ENCODE results near the gene NPLOC4.

The NPLOC4 gene

DNA sequence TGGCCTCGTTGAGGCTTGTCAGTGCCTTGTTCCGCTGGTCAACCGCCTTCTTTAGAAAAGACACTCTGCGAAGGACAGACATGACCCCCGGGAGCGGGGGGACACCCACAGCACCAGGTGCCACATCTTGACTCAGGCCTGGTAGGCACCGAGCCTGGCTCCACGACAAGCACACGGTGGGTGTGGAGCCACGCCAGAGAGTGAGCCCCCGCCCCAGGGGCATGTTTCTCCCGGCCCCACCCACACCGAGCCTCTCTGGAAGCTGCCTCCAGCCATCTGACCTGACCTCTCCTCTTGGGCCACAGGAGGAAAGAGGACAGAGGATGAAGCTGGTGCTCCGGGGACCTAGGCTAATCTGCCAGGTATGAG lies 89.3 kb downstream of the NPLOC4 start:
- DNase-seq (ENCODE audit: low read depth in 2 of 2) = no peak

DNA sequence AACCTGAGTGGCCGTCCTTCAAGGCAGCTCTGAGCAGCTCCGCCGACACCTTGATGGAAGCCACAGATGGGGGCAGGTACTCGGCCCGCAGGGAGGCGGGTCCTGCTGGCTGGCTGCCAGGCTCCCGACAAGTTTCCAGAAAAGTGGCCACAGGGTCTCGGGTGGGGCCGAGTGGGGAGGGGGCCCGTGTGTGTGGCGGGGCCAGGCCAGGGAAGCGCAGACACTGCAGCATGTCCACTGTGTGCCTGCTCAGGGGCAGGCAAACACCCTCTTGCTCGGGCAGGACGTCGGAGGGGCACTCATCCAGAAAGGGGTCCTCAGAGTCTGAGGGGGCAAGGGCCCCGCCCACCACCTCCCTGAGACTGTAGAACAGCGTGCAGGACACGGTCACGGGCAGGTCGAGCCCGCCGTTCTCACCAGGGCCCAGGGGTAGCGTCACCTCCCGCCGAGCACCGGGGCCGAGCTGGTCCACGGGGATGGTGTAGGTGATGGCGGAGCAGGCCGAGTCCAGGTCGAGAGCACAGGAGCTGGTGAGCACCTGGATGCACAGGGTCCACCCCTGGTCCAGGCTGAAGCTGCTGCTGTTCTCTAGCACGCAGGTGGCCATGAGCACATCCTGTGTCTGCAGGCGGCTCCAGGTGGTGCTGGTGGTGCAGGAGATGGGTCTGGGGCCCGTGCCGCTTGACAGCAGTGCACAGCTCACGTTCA lies 89.9 kb downstream of the NPLOC4 start:
- DNase-seq (ENCODE audit: low read depth in 2 of 2) = no peak

DNA sequence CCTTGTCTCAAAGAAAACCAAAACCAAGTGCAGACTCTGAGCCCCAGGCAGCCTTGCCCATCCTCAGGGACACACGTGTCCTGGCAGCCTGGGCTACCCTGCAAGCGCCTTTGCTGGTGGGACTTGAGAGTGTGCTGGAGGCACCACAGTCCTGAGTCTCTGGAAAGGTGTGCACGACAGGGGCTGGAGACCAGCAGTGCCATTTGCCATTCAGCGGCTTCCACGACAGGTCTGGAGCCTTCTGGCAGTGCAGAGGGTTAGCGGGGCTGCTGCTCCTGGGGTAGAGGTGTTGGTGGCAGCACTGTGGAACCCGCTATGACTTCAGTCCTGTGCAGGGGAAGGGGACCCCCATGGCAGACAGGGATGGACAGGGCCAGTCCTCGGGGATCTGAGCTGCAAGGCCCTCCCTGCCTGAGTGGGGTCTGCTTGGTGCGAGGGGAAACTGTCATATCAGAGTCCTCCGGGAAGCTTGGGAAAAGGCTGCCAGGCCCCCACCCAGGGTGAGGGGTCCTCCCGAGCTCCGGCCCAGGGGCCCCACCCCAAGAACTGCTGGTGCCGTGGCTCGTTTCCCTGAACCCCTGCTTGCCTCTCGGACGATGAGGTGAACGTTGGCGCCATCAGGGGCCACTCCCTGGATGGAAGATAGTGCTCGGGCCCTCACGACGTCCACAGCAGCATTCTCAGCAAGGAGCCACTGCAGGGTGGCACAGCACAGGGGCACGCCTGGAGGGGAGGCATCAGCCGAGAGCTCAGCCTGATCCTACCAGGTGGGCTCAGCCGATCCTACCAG lies 91.6 kb downstream of the NPLOC4 start:
- no peak for DNase-seq (ENCODE audit: low read depth in 2 of 2)

DNA sequence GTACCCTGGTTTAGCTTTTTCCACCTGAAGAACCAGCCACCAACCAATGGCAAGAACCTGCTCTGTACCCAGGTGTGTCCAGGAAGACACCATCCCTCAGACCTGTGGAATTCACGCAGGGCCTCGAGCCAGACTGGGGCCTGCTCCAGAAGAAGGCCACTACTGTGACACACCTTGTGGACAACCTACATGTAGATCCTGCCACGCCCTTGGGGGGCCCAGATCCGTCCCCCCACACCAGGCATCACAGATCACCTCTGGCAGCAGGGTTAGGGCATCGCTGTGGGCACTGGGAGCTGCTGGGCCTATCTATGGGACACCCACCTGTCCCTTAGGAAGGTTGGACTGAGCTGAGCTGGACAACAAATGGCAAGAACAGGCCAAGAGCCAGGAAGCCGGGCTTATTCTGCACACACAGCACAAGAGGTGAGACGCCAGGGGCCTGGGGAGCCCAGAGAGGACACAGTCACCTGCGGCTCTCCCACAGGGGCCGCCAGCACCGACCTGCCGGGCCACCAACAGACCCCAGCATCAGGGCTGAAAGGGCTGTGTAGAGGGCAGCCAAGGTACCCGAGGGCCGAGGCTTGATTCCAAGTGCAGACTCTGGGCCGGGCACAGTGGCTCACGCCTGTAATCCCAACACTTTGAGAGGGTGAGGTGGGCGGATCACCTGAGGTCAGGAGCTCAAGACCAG lies 92.5 kb downstream of the NPLOC4 start:
- no peak for DNase-seq (ENCODE audit: low read depth in 2 of 2)

DNA sequence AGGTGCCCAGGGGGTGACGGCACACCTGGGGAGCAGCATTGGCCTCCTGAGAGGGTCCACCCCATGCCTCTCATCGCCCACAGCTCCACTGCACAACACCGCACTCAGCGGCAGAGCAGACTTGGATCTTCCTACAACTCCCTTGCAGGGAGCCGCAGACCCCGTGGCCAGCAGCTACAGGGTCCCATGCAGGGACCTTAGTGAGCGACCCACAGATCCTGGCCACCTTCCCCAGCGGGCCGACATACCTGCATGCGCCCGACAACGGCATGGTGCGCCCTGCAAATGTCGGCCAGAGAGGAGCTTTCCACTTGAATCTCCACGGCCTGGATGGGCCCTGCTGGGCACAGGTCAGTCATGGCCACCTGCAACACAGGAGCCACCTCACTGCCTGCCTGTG lies 93.2 kb downstream of the NPLOC4 start:
- no peak for DNase-seq (ENCODE audit: low read depth in 2 of 2)

GRCh38 chr17:81543339-81543675 lies 93.6 kb downstream of the NPLOC4 start:
- no peak for DNase-seq (ENCODE audit: low read depth in 2 of 2)

DNA sequence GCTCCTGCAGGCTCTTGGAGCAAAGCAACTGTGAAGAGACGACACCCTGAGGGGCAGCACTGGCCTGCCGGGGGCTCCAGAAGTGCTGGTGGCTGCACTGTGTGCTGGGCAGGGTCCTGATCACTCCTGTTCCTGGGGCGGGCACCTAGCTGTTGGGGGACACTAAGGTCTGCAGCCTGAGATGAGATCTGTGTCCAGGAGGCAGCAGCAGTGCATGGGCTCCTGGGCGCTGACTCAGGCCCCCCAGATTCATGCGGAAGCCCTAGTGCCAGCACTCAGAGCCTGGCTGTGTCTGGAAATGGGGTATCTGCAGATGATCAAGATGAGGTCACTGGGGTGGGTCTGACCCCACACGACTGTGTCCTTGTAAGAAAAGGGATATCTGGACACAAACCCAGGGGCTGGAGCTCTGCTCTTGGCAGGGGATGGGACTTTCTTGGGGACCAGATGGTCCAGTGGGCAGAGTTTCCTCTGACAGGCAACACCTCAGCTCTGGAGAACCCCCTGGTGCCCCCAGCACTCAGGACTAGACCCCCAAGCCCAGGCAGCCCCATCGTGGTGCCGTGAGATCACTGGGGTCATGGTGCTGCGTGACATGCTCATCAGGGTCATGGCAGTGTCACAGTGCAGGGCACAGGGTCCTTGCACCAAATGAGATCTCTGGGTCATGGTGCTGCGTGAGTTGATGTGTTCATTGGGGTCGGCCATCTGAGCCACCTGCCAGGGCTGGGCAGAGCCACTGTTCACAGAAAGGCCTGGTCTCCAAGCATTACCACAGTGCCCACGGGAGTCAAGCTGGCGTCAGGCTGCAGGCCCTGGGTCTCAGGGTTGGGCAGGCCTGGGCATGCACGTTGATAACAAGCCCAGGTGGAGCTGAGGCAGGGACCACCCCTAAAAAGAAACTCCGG lies 94.2 kb downstream of the NPLOC4 start:
- no peak for DNase-seq (ENCODE audit: low read depth in 2 of 2)

GRCh38 chr17:81541123-81541522 lies 95.8 kb downstream of the NPLOC4 start:
- DNase-seq (ENCODE audit: low read depth in 2 of 2) = no peak

DNA sequence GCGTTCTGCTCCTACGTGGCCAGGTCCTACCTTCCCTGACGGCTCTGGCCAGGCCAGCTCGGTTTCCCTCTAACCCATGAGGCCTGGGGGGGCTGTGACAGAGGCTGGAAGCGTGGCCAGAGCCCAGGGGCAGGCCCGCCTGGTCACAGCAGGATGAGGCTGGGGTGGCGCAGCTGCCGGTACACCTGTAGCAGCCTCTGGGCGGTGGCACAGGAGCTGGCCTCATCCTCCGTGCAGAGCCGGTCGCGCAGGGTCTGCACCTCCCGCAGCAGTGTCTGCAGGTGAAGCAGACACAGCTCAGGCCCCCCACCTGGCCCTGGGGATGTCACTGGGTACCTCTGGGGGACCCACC lies 96.3 kb downstream of the NPLOC4 start:
- no peak for DNase-seq (ENCODE audit: low read depth in 2 of 2)

DNA sequence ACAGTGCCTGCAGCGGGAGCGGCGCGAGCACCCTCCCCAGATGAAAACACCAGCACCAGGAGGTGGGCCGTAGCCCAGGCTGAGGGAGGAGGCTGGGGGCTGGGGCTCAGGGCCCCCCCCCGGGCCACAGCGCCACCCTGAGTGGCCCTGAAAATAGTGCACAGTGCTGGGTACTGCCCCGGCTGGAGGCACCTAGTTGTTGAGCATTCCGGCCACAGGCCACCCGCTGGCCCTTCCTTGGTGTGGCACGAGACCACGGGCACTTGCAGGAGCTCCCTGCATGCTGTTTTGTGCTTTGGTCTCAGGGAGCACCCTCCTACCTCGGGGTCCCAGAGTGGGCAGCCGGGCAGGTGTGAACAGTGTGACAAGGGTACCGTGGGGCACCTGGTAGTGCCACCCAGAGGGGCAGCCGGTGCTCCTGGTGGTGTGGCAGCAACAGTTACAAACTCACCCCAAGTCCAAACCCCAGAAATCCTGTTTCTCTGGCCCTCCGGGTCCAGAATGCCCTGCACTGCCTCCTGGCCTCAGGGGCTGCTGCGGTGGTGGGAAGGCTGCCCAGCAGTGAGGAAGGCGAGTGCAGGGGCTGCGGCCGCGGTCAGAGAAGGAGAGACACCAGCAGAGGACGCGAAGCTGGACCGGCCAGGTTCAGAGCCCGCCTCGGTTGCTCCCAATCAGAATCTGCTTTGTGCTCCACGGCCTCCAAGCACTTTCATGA lies 96.8 kb downstream of the NPLOC4 start:
- DNase-seq (ENCODE audit: low read depth in 2 of 2) = no peak

- no peak for DNase-seq (ENCODE audit: low read depth in 2 of 2)
Observed at GRCh38 chr17:81539571-81539900, 97.4 kb downstream of the NPLOC4 start.

- no peak for DNase-seq (ENCODE audit: low read depth in 2 of 2)
Observed at GRCh38 chr17:81538651-81539570, 98.0 kb downstream of the NPLOC4 start.

DNA sequence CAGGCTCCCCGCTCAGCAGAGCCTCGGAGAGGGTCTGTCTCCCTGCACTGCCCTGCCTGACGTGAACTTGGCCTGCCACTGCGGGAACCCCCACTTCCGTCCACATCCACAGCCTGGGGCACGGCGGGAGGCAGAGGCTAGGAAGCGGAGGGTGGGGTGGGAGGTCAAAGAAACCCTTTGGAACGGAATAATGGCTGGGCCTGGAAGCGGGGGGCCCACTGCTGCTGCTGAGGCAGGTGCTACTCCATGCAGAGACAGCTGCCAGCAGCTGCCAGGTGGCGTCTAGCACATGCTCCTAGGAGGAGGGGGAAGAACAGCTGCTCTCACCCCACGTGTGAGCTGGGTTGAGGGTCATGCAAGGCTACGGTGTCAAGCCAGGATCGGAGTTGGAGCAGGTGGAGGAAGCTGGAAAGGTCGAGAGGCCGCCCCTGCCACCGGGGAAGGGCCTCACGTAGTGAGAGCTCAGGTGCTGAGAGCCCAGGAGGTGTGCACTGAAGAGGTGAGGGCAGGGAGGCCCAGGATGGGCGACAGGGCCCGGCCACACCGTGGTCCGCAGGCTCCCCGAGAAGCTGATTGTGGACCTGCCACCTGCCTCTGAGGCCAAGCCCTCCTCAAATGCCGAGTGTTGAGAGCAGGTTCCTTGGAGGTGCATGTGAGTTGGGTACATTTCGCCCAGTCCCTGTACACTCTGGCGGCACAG lies 98.9 kb downstream of the NPLOC4 start:
- no peak for DNase-seq (ENCODE audit: low read depth in 2 of 2)

DNA sequence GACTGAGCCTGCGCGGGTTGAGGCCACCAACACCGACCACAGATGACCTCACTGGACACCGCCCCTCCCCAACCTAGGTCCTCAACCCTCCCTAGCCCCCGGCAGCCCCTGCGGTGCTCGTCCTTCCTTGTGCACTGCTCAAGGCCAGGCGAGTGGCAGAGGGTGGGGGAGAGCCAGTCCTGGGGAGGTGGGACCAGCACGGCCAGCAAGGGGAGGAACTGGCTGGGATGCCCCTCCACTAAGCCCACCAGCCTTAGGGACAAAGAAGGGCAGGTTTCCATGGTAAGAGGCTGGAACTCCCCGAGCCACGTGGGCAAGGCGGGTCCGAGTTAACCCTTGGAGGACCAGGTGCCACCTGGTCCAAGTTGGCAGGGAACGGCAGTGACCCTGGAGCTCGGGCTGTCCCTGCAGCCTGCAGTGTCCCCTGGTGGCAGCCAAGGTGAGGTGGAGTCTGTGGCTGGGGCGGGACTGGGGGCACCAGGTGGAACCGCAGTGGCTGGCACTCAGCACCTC lies 99.5 kb downstream of the NPLOC4 start:
- peak in 1 of 2 donors; percentile 20 for DNase-seq (ENCODE audit: low read depth in 2 of 2)

GRCh38 chr17:81536299-81537290 lies 100.3 kb downstream of the NPLOC4 start:
- DNase-seq (ENCODE audit: low read depth in 2 of 2) = no peak

- no peak for DNase-seq (ENCODE audit: low read depth in 2 of 2)
Observed at GRCh38 chr17:81535480-81536298, 101.2 kb downstream of the NPLOC4 start.

- DNase-seq (ENCODE audit: low read depth in 2 of 2) = no peak
Observed at GRCh38 chr17:81535007-81535328, 101.9 kb downstream of the NPLOC4 start.

Data from stimulated activated CD4-positive, alpha-beta T cell treated with anti-CD3 and anti-CD28 coated beads, Interleukin-15, amount 100 ng/mL, for 48 hours (primary cell).